ENCODE measurements around the gene WWOX.

WWOX gene

GRCh38 chr16:78310196-78310595 is 210.7 kb downstream of the WWOX start:
- FAIRE-seq (no peak), DNase-seq (ENCODE audit: insufficient read length, low spot score) (no peak)
- TF ChIP-seq CTCF (IDR thresholded peaks at IDR 0.05; ENCODE audit: insufficient read depth, missing control alignments), result no peak

- TF ChIP-seq CTCF (IDR thresholded peaks at IDR 0.05; ENCODE audit: insufficient read depth, missing control alignments), result no peak
- DNase-seq (ENCODE audit: insufficient read length, low spot score), result no peak
- FAIRE-seq, result no peak
Measured at GRCh38 chr16:78310990-78311561, 211.6 kb downstream of the WWOX start.

GRCh38 chr16:78311831-78312230 is 212.4 kb downstream of the WWOX start:
- DNase-seq (ENCODE audit: insufficient read length, low spot score) (no peak), FAIRE-seq (no peak)
- TF ChIP-seq CTCF (IDR thresholded peaks at IDR 0.05; ENCODE audit: insufficient read depth, missing control alignments), result no peak

- no peak for DNase-seq (ENCODE audit: insufficient read length, low spot score)
- TF ChIP-seq CTCF (IDR thresholded peaks at IDR 0.05; ENCODE audit: insufficient read depth, missing control alignments), result no peak
- FAIRE-seq, result no peak
Measured at GRCh38 chr16:78317564-78318240, 218.2 kb downstream of the WWOX start.

GRCh38 chr16:78321620-78322360 is 222.3 kb downstream of the WWOX start:
- no peak for FAIRE-seq
- no peak for DNase-seq (ENCODE audit: insufficient read length, low spot score)
- TF ChIP-seq CTCF (IDR thresholded peaks at IDR 0.05; ENCODE audit: insufficient read depth, missing control alignments), result no peak

GRCh38 chr16:78323315-78323714 is 223.9 kb downstream of the WWOX start:
- TF ChIP-seq CTCF (IDR thresholded peaks at IDR 0.05; ENCODE audit: insufficient read depth, missing control alignments), result no peak
- DNase-seq (ENCODE audit: insufficient read length, low spot score), result no peak
- no peak for FAIRE-seq
